ENCODE results near the gene LSM7.
A peak's percentile ranks its signal among the peaks of the same experiment; 100 is the strongest.

The LSM7 gene

DNA sequence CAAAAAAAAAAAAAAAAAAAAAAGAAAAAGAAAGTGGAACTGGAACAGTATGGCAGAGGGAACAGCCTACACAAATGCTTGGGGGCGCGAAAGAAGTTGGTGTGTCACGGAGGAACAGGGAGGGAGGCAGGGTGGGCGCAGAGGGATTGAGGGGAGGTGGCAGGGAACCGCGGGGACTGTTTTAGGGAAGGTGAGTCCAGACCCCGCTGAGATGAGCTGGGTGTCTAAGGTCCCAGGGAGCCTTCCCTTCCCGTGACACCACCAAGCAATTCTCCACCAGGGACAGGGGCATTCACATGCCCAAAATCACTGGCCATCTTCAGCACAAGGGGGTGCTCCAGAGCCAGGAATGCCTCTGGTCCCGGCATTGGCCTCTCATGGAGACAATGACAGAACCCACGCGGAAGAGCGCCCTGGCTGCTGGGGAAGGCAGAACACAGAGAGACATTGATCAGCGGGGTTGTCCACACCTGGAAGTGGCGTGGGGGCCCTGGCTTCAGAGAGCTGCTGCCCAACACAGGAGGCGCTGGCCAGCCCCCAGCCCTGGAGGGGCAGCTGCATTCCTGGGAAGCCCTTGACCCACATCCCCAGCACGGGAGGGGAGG lies 53.4 kb downstream of the LSM7 start:
- DNase-seq, result peak; percentile 79

GRCh38 chr19:2274185-2274711 lies 54.1 kb downstream of the LSM7 start:
- no peak for DNase-seq

DNA sequence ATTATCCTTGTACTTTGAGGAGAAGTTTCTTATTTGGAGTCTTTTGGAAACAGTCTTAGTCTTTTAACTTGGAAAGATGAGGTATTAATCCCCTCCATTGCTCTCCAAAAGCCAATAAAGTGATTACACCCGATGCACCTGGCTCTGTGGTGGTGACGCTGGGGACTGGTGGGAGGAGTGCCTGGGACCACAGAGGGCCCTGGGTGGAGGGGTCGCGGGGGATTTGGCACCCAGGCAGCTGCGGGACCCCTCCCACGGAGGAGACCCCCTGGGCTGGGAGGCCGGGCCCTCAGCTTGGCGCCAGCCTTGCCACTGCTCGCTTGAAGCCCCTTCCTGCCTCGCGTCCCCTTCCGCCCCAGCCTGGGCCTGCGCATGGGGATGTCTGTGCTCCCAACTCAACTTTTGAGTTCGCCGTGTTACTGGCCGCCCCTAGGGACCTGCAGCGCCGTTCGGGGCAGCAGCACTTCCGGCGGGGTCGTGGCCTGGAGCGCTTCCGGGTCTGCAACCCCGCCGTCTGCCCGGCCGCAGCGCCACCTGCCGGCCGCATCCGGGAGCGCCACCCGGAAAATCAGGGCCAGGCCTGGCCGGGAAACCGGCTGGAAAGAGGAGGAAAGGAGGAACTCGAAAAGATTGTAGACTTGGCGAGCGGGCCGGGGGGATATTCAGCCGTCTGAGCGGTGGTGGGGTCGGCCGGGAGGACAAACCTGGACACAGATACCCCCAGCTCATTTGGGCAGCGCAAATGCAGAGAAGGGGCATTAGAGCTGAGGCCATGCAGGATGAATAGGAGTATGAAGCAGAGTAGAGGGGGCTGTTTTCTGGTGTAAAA lies 54.8 kb downstream of the LSM7 start:
- peak; percentile 86 for DNase-seq
